GM10248 (cell line): Measurements from ENCODE around the gene KCNIP4.

Experiments used
- CTCF ChIA-PET: fragments of 300-600 bp; sonication (Branson Sonifier 250); formaldehyde crosslinking; extraction: SDS; loops from one replicate; lab custom pipeline; 2021; ENCODE audit warnings: antibody characterized with exemption; lab: Yijun Ruan, JAX
- POLR2A ChIA-PET: fragments of 350-650 bp; sonication (Branson Sonifier 250); formaldehyde crosslinking; extraction: SDS; loops from one replicate; lab custom pipeline; 2020; ENCODE audit warnings: antibody characterized with exemption; lab: Yijun Ruan, JAX
- DNase-seq: peaks from one replicate; pipeline ENCODE4 v3.0.0; 2012; ENCODE audit errors: extremely low spot score
- CTCF ChIP-seq: IDR thresholded peaks from 2 replicates; pipeline ENCODE4 v1.5.1; 2012; ENCODE audit warnings: mild to moderate bottlenecking, low read depth; ENCODE audit errors: extremely low read depth, missing control alignments, control extremely low read depth

The KCNIP4 gene

GRCh38 chr4:20683766-20684165 is 1264.8 kb downstream of the KCNIP4 start:
- TF ChIP-seq CTCF, result no peak
- ChIA-PET CTCF (interaction anchor here (1.0 to 2.6 kb wide), 10 partner anchors 9 to 1996 kb away, joined by 3 to 16 read pairs (median 5); partner anchors contain the start of gene PACRGL), POLR2A (no interaction called here)
- no peak for DNase-seq

GRCh38 chr4:20682853-20683252 is 1265.7 kb downstream of the KCNIP4 start:
- CTCF ChIA-PET, result interaction anchor here (1.0 to 1.4 kb wide), 6 partner anchors 17 to 1996 kb away, joined by 3 to 6 read pairs (median 4); partner anchors contain the start of gene PACRGL

GRCh38 chr4:20681271-20681670 is 1267.3 kb downstream of the KCNIP4 start:
- no peak for TF ChIP-seq CTCF
- POLR2A ChIA-PET, result no interaction called here
- DNase-seq, result no peak
- CTCF ChIA-PET, result interaction anchor here (0.9 to 1.8 kb wide), 2 partner anchors 11 to 286 kb away, joined by 3 to 4 read pairs; no protein-coding TSS in a partner anchor

More at GRCh38 chr4:20682853-20683252, 1265.7 kb downstream of the KCNIP4 start:
- no peak for TF ChIP-seq CTCF
- POLR2A ChIA-PET, result no interaction called here
- DNase-seq, result no peak

- DNase-seq, result no peak
- ChIA-PET CTCF (interaction anchor here (0.9 to 1.8 kb wide), 2 partner anchors 12 to 285 kb away, joined by 3 to 4 read pairs; no protein-coding TSS in a partner anchor), POLR2A (no interaction called here)
- TF ChIP-seq CTCF, result no peak
These were observed 1267.8 kb downstream of the KCNIP4 start for GRCh38 chr4:20680736-20681135.

- ChIA-PET CTCF (interaction anchor here (1.8 kb wide), 1 partner anchor 13 kb away, joined by 4 read pairs; no protein-coding TSS in a partner anchor), POLR2A (no interaction called here)
- no peak for DNase-seq
- TF ChIP-seq CTCF, result no peak
These were observed 1268.6 kb downstream of the KCNIP4 start for GRCh38 chr4:20679951-20680350.
